A549 (cell line): ENCODE measurements around the gene CERKL. TPM values are rescaled to one million over a fixed set of nuclear protein-coding genes. Genes with fewer than 3 reads are reported as not detected.

Experiments
- ATAC-seq, 2 experiments: fragments of 200-7000 bp in 1 of 2; fragments of >200 bp in 1 of 2; cut with Nextera tagmentation in 1 of 2; cut with Tn5 transposase in 1 of 2; 3 replicates each; pipeline versions ENCODE4 v1.8.0 to v1.9.1; 2018 to 2020; ENCODE audit warnings: mild to moderate bottlenecking in 1 of 2, moderate library complexity in 1 of 2
- CTCF ChIA-PET: fragments of 300-600 bp; sonication (Branson Sonifier 250); formaldehyde crosslinking; extraction: SDS; loops from one replicate; lab custom pipeline; 2021; ENCODE audit warnings: antibody characterized with exemption, inconsistent platforms; lab: Yijun Ruan, JAX
- POLR2A ChIA-PET: fragments of 350-600 bp; formaldehyde crosslinking; extraction: SDS; loops from one replicate; lab custom pipeline; 2021; ENCODE audit warnings: antibody characterized with exemption, inconsistent platforms; lab: Yijun Ruan, JAX
- DNase-seq, 2 experiments: peaks; one replicate each; pipeline versions ENCODE4 v3.0.0 to v3.0.0-alpha.2; 2011 to 2016; ENCODE audit warnings: low read depth in 1 of 2, low spot score in 1 of 2
- FAIRE-seq: peaks from 2 replicates; lab custom pipeline; 2011; peaks lifted over from hg19 to GRCh38; lab: Jason Lieb, UNC
- H3K27ac ChIP-seq, 2 experiments: fragments of >200 bp; sonication (Bioruptor Twin); formaldehyde crosslinking; 3 replicates each; pipeline ENCODE4 v1.5.1; 2016 to 2017
- H3K4me1 ChIP-seq: fragments of >200 bp; sonication (Bioruptor Twin); formaldehyde crosslinking; 3 replicates; pipeline ENCODE4 v1.6.1; 2016
- H3K4me2 ChIP-seq: fragments of >200 bp; sonication (Bioruptor Twin); formaldehyde crosslinking; 3 replicates; pipeline ENCODE4 v1.6.1; 2016
- H3K4me3 ChIP-seq: fragments of >200 bp; sonication (Bioruptor Twin); formaldehyde crosslinking; 3 replicates; pipeline ENCODE4 v1.5.1; 2016
- H3K9me3 ChIP-seq: fragments of >200 bp; sonication (Bioruptor Twin); formaldehyde crosslinking; 3 replicates; pipeline ENCODE4 v1.6.1; 2016
- CBX8 ChIP-seq: fragments of 200-600 bp; sonication (generic); IDR thresholded peaks from 2 replicates; pipeline ENCODE4 v1.6.1; 2016
- EHMT2 ChIP-seq: fragments of 200-600 bp; sonication (generic); IDR thresholded peaks from 2 replicates; pipeline ENCODE4 v1.6.1; 2016; ENCODE audit warnings: antibody characterized with exemption, low read depth, mild to moderate bottlenecking, moderate library complexity
- ESRRA ChIP-seq: fragments of 150-350 bp; IDR thresholded peaks from 2 replicates; pipeline ENCODE4 v1.6.1; 2014; ENCODE audit warnings: mild to moderate bottlenecking, low read length, borderline replicate concordance
- FOSL2 ChIP-seq, 2 experiments: fragments of 450-650 bp in 1 of 2; fragments of >200 bp in 1 of 2; sonication (Bioruptor Twin) in 1 of 2; formaldehyde crosslinking; IDR thresholded peaks; 2 replicates each; pipeline versions ENCODE4 v1.5.0 to v1.6.1; 2016 to 2020; ENCODE audit warnings: mild to moderate bottlenecking in 1 of 2, moderate library complexity in 1 of 2
- FOXS1 ChIP-seq: fragments of 250-450 bp; sonication (Bioruptor Pico); IDR thresholded peaks from 2 replicates; pipeline ENCODE4 v1.5.0; 2020; ENCODE audit warnings: mild to moderate bottlenecking, moderate library complexity
- HDAC2 ChIP-seq: fragments of 200-600 bp; sonication (generic); IDR thresholded peaks from 2 replicates; pipeline ENCODE4 v1.6.1; 2016
- HEYL ChIP-seq: fragments of 250-450 bp; sonication (Bioruptor Pico); IDR thresholded peaks from 2 replicates; pipeline ENCODE4 v1.8.0; 2021; ENCODE audit warnings: mild to moderate bottlenecking, moderate library complexity
- HMGXB4 ChIP-seq: fragments of 250-450 bp; sonication (Bioruptor Pico); IDR thresholded peaks from 2 replicates; pipeline ENCODE4 v1.5.0; 2021; ENCODE audit warnings: mild to moderate bottlenecking, moderate library complexity, borderline replicate concordance
- HOXB13 ChIP-seq: fragments of 250-450 bp; sonication (Bioruptor Pico); IDR thresholded peaks from 2 replicates; pipeline ENCODE4 v1.5.0; 2020; ENCODE audit warnings: low read depth, mild to moderate bottlenecking, moderate library complexity
- HOXB5 ChIP-seq: fragments of 250-450 bp; sonication (Bioruptor Pico); IDR thresholded peaks from 2 replicates; pipeline ENCODE4 v1.5.0; 2020; ENCODE audit warnings: mild to moderate bottlenecking, moderate library complexity
- KDM5A ChIP-seq: fragments of 200-600 bp; sonication (generic); IDR thresholded peaks from 2 replicates; pipeline ENCODE4 v1.6.1; 2016; ENCODE audit warnings: antibody characterized with exemption, mild to moderate bottlenecking
- MAZ ChIP-seq: fragments of 150-350 bp; IDR thresholded peaks from 2 replicates; pipeline ENCODE4 v1.6.1; 2014; ENCODE audit warnings: antibody characterized with exemption, low read depth, low read length, borderline replicate concordance
- NFE2L2 ChIP-seq: fragments of 150-350 bp; conservative IDR thresholded peaks from 2 replicates; pipeline ENCODE4 v1.6.1; 2014; ENCODE audit warnings: low read length
- PHF8 ChIP-seq: fragments of 200-600 bp; sonication (generic); IDR thresholded peaks from 2 replicates; pipeline ENCODE4 v1.6.1; 2016; ENCODE audit warnings: low read depth, mild to moderate bottlenecking, antibody characterized with exemption, moderate library complexity, borderline replicate concordance
- RAD21 ChIP-seq, 2 experiments: fragments of >200 bp in 1 of 2; sonication (Bioruptor Twin) in 1 of 2; formaldehyde crosslinking in 1 of 2; IDR thresholded peaks in 1 of 2; conservative IDR thresholded peaks in 1 of 2; 2 replicates in 1 of 2; 3 replicates in 1 of 2; pipeline ENCODE4 v1.6.1; 2012 to 2018; ENCODE audit warnings: inconsistent platforms in 1 of 2
- RFX5 ChIP-seq: fragments of 450-650 bp; IDR thresholded peaks from 2 replicates; pipeline ENCODE4 v1.7.1; 2014; ENCODE audit warnings: antibody characterized with exemption, mild to moderate bottlenecking, moderate library complexity
- SMC3 ChIP-seq: fragments of >200 bp; sonication (Bioruptor Twin); formaldehyde crosslinking; IDR thresholded peaks from 3 replicates; pipeline ENCODE4 v1.6.1; 2018; ENCODE audit warnings: inconsistent platforms
- WGBS: methylation state at CpG from one replicate; pipeline ENCODE4 v1.1.6; 2017; ENCODE audit errors: missing lambda C conversion rate; 5-methylcytosine and 5-hydroxymethylcytosine counted together
- polyA plus RNA-seq, 4 experiments: library from polyadenylated mRNA; depleted of rRNA in 3 of 4; stranded (reverse); fragments of >200 nt; fragmentation: RNase III in 1 of 4; extraction: RNeasy Plus Mini Kit Qiagen cat#74134 plus additional on column Dnase treatment in 1 of 4; gene quantifications; 2 replicates in 3 of 4; 3 replicates in 1 of 4; pipeline ENCODE4 v1.2.3, GENCODE V29; 2011 to 2017
- TF ChIP-seq, protein P1 (sequence below): fragments of 200-600 bp; sonication (generic); IDR thresholded peaks from 2 replicates; pipeline ENCODE4 v1.6.1; 2016; ENCODE audit warnings: antibody characterized with exemption, mild to moderate bottlenecking, moderate library complexity
- TF ChIP-seq, protein P2 (sequence below): IDR thresholded peaks from 2 replicates; pipeline ENCODE4 v1.6.1; 2012
- TF ChIP-seq, protein P3 (sequence below): IDR thresholded peaks from 2 replicates; pipeline ENCODE4 v1.6.1; 2012; ENCODE audit warnings: low read depth, borderline replicate concordance

CERKL gene
- polyA plus RNA-seq, 2 of the 4 experiments (the other 2 are of a cell fraction): 0.30 to 0.85 TPM

GRCh38 chr2:181677912-181678586 is 21.1 kb upstream of the CERKL start:
- no peak for FAIRE-seq
- 44% methylated on average over 39 of the region's 41 CpGs for WGBS
- ChIA-PET CTCF (no interaction called here), POLR2A (no interaction called here)
- TF ChIP-seq HOXB13 (CRISPR knock-in tag): 0 out of 2 replicates have a peak, but pooled peaks have one; percentile 17
- peak; percentile 84; the same call in 1 of the 2 replicates for TF ChIP-seq EHMT2
- TF ChIP-seq, protein P1, sequence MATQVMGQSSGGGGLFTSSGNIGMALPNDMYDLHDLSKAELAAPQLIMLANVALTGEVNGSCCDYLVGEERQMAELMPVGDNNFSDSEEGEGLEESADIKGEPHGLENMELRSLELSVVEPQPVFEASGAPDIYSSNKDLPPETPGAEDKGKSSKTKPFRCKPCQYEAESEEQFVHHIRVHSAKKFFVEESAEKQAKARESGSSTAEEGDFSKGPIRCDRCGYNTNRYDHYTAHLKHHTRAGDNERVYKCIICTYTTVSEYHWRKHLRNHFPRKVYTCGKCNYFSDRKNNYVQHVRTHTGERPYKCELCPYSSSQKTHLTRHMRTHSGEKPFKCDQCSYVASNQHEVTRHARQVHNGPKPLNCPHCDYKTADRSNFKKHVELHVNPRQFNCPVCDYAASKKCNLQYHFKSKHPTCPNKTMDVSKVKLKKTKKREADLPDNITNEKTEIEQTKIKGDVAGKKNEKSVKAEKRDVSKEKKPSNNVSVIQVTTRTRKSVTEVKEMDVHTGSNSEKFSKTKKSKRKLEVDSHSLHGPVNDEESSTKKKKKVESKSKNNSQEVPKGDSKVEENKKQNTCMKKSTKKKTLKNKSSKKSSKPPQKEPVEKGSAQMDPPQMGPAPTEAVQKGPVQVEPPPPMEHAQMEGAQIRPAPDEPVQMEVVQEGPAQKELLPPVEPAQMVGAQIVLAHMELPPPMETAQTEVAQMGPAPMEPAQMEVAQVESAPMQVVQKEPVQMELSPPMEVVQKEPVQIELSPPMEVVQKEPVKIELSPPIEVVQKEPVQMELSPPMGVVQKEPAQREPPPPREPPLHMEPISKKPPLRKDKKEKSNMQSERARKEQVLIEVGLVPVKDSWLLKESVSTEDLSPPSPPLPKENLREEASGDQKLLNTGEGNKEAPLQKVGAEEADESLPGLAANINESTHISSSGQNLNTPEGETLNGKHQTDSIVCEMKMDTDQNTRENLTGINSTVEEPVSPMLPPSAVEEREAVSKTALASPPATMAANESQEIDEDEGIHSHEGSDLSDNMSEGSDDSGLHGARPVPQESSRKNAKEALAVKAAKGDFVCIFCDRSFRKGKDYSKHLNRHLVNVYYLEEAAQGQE: peak; percentile 96
- TF ChIP-seq, protein P2, sequence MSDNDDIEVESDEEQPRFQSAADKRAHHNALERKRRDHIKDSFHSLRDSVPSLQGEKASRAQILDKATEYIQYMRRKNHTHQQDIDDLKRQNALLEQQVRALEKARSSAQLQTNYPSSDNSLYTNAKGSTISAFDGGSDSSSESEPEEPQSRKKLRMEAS: no peak
- peak in 1 of 2 experiments; percentile 69 for DNase-seq
- peak; percentile 88 for ATAC-seq
- Histone ChIP-seq H3K27ac (no peak overlapping the region), H3K4me3 (no peak overlapping the region; the same call in 2 of the 3 replicates), H3K4me2 (peak overlapping the region; percentile 71), H3K4me1 (peaks cover 13% of the 10 kb centered on the region), H3K9me3 (no peaks in the 10 kb centered on the region)

DNA sequence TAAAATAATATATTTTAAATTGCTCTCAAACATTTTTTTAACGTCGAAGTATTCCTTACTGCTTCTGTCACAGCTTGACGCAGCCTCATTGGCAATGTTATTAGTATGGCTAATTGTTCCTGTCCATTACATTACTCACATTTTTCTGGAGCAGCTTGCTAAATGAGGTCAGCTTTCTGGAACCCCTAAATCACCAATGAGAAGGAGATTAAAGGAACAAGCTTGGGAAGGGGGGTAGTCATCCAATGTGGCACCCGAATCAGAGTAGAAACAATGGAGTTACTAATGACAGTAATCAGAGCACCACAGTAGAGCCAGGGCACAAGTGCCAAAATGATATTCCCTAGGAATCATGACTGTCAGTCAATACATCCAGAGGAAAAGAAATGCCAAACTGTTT is 18.3 kb upstream of the CERKL start:
- DNase-seq: no peak
- TF ChIP-seq RAD21 (conservative IDR thresholded peaks at IDR 0.05 in 1 of 2, IDR thresholded peaks at IDR 0.05 in 1 of 2) (no peak), HMGXB4 (CRISPR knock-in tag) (no peak), HEYL (no peak), PHF8 (no peak), HOXB5 (CRISPR knock-in tag) (no peak), CBX8 (no peak), FOSL2 (IDR thresholded peaks at IDR 0.05) (no peak), FOSL2 (CRISPR knock-in tag; IDR thresholded peaks at IDR 0.05) (no peak), NFE2L2 (no peak), RFX5 (no peak), KDM5A (no peak), EHMT2 (no peak), ESRRA (no peak), SMC3 (no peak), MAZ (no peak), HDAC2 (no peak), FOXS1 (CRISPR knock-in tag) (no peak)
- TF ChIP-seq, protein P1: no peak
- TF ChIP-seq, protein P3, sequence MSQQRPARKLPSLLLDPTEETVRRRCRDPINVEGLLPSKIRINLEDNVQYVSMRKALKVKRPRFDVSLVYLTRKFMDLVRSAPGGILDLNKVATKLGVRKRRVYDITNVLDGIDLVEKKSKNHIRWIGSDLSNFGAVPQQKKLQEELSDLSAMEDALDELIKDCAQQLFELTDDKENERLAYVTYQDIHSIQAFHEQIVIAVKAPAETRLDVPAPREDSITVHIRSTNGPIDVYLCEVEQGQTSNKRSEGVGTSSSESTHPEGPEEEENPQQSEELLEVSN: no peak
- TF ChIP-seq, protein P2: no peak
- Histone ChIP-seq H3K4me2 (no peak overlapping the region), H3K27ac (no peak overlapping the region), H3K4me3 (no peak overlapping the region), H3K9me3 (no peaks in the 10 kb centered on the region), H3K4me1 (peaks cover 6% of the 10 kb centered on the region; the same call in 2 of the 3 replicates)
- no peak for FAIRE-seq
- CTCF ChIA-PET: interaction anchor here (0.7 to 1.1 kb wide), 2 partner anchors 156 to 402 kb away, joined by 3 read pairs; no protein-coding TSS in a partner anchor
- no peak for ATAC-seq
- 22% methylated on average over 4 of the region's 4 CpGs for WGBS
- POLR2A ChIA-PET: no interaction called here
